Activated CD8-positive, alpha-beta memory T cell treated with anti-CD3 and anti-CD28 coated beads, Interleukin-2, amount 10 ng/mL, durations not matched to agents 7 days and 5 days (primary cell): ENCODE results near the gene KRAS. TPM values are rescaled to one million over a fixed set of nuclear protein-coding genes. Genes with fewer than 3 reads are reported as not detected.

ENCODE experiments used
- ATAC-seq: fragments of 150-1000 bp; cut with Tn5 transposase; one replicate; pipeline ENCODE4 v1.10.0; 2021; ENCODE audit warnings: moderate library complexity
- CTCF ChIA-PET: fragments of 350-600 bp; sonication (Branson Sonifier 250); formaldehyde crosslinking; loops from one replicate; lab custom pipeline; 2021; ENCODE audit warnings: antibody characterized with exemption; lab: Charles Lee
- DNase-seq: peaks from one replicate; pipeline ENCODE4 v3.0.0-alpha.2; 2020
- H3K27ac Mint-ChIP-seq: one replicate; pipeline ENCODE4 v1.8.0; 2021; ENCODE audit warnings: mild to moderate bottlenecking, mixed read lengths
- H3K27me3 Mint-ChIP-seq: one replicate; pipeline ENCODE4 v1.8.0; 2021; ENCODE audit warnings: mixed read lengths
- H3K36me3 Mint-ChIP-seq: one replicate; pipeline ENCODE4 v1.8.0; 2021; ENCODE audit warnings: mild to moderate bottlenecking, mixed read lengths
- H3K4me1 Mint-ChIP-seq: one replicate; pipeline ENCODE4 v1.8.0; 2021; ENCODE audit warnings: mixed read lengths
- H3K4me3 Mint-ChIP-seq: one replicate; pipeline ENCODE4 v1.8.0; 2021; ENCODE audit warnings: mild to moderate bottlenecking, moderate library complexity, mixed read lengths
- H3K9me3 Mint-ChIP-seq: one replicate; pipeline ENCODE4 v1.8.0; 2022; ENCODE audit warnings: low read depth, mixed read lengths
- total RNA-seq, 2 experiments: library from RNA; stranded (reverse); gene quantifications; one replicate each; pipeline ENCODE4 v1.2.3, GENCODE V29; 2021

KRAS gene
- total RNA-seq, 2 experiments from 2014 or later: 33.7 to 41.6 TPM

GRCh38 chr12:25249931-25250738, 594 bp downstream of the KRAS start:
- H3K27me3 Mint-ChIP-seq: peaks cover 6% of the 10 kb centered on the region
- H3K36me3 Mint-ChIP-seq: peaks cover 23% of the 10 kb centered on the region
- peak; percentile 57 for ATAC-seq
- H3K4me3 Mint-ChIP-seq: peak overlapping the region; percentile 85
- peak overlapping the region; percentile 89 for H3K27ac Mint-ChIP-seq
- CTCF ChIA-PET: interaction anchor here (1.0 to 2.3 kb wide), 6 partner anchors 8 to 137 kb away, joined by 3 to 25 read pairs (median 4); no protein-coding TSS in a partner anchor
- peak; percentile 69 for DNase-seq
- H3K9me3 Mint-ChIP-seq: no peaks in the 10 kb centered on the region
- H3K4me1 Mint-ChIP-seq: peaks cover 36% of the 10 kb centered on the region

GRCh38 chr12:25248732-25249131, 2.0 kb downstream of the KRAS start:
- Mint-ChIP-seq H3K9me3 (no peaks in the 10 kb centered on the region), H3K4me3 (peak overlapping the region; percentile 85), H3K36me3 (peaks cover 32% of the 10 kb centered on the region), H3K27ac (no peak overlapping the region), H3K4me1 (peaks cover 36% of the 10 kb centered on the region), H3K27me3 (peaks cover 6% of the 10 kb centered on the region)
- DNase-seq (no peak), ATAC-seq (no peak)
- CTCF ChIA-PET: interaction anchor here (1.5 kb wide), 1 partner anchor 139 kb away, joined by 9 read pairs; no protein-coding TSS in a partner anchor

- Mint-ChIP-seq H3K27ac (no peak overlapping the region), H3K9me3 (no peaks in the 10 kb centered on the region), H3K4me1 (peaks cover 34% of the 10 kb centered on the region), H3K4me3 (no peak overlapping the region), H3K27me3 (peaks cover 6% of the 10 kb centered on the region), H3K36me3 (peaks cover 33% of the 10 kb centered on the region)
- ATAC-seq: no peak
- no peak for DNase-seq
- CTCF ChIA-PET: no interaction called here
Measured at GRCh38 chr12:25248137-25248536, 2.6 kb downstream of the KRAS start.

- H3K36me3 Mint-ChIP-seq: peaks cover 41% of the 10 kb centered on the region
- no peaks in the 10 kb centered on the region for H3K27me3 Mint-ChIP-seq
- no peak for DNase-seq
- H3K4me3 Mint-ChIP-seq: no peak overlapping the region
- ATAC-seq: no peak
- H3K27ac Mint-ChIP-seq: no peak overlapping the region
- peaks cover 42% of the 10 kb centered on the region for H3K4me1 Mint-ChIP-seq
- CTCF ChIA-PET: interaction anchor here (1.3 kb wide), 1 partner anchor 142 kb away, joined by 5 read pairs; no protein-coding TSS in a partner anchor
- no peaks in the 10 kb centered on the region for H3K9me3 Mint-ChIP-seq
Measured at GRCh38 chr12:25245491-25245890, 5.2 kb downstream of the KRAS start.

- H3K9me3 Mint-ChIP-seq: no peaks in the 10 kb centered on the region
- H3K36me3 Mint-ChIP-seq: peaks cover 47% of the 10 kb centered on the region
- H3K27ac Mint-ChIP-seq: no peak overlapping the region
- no peaks in the 10 kb centered on the region for H3K27me3 Mint-ChIP-seq
- DNase-seq (no peak), ATAC-seq (no peak)
- CTCF ChIA-PET: no interaction called here
- no peak overlapping the region for H3K4me3 Mint-ChIP-seq
- peaks cover 36% of the 10 kb centered on the region for H3K4me1 Mint-ChIP-seq
Measured at GRCh38 chr12:25243680-25243990, 7.1 kb downstream of the KRAS start.

GRCh38 chr12:25242981-25243679, 7.6 kb downstream of the KRAS start:
- Mint-ChIP-seq H3K4me3 (no peak overlapping the region), H3K4me1 (peaks cover 32% of the 10 kb centered on the region), H3K27ac (no peak overlapping the region), H3K9me3 (no peaks in the 10 kb centered on the region), H3K36me3 (peaks cover 43% of the 10 kb centered on the region), H3K27me3 (no peaks in the 10 kb centered on the region)
- DNase-seq (no peak), ATAC-seq (no peak)
- CTCF ChIA-PET: interaction anchor here (2.8 kb wide), 1 partner anchor 8 kb away, joined by 25 read pairs; the partner anchor contains the start of gene KRAS

GRCh38 chr12:25241167-25242020, 9.3 kb downstream of the KRAS start:
- no peaks in the 10 kb centered on the region for H3K9me3 Mint-ChIP-seq
- peaks cover 32% of the 10 kb centered on the region for H3K4me1 Mint-ChIP-seq
- ATAC-seq (peak; percentile 88), DNase-seq (peak; percentile 72)
- H3K4me3 Mint-ChIP-seq: no peak overlapping the region
- CTCF ChIA-PET: interaction anchor here (0.6 to 2.8 kb wide), 20 partner anchors 8 to 190 kb away, joined by 3 to 25 read pairs (median 4); partner anchors contain the start of genes DNAI7, ETFRF1 and KRAS
- H3K27me3 Mint-ChIP-seq: no peaks in the 10 kb centered on the region
- peak overlapping the region; percentile 40 for H3K27ac Mint-ChIP-seq
- H3K36me3 Mint-ChIP-seq: peaks cover 46% of the 10 kb centered on the region

- DNase-seq (no peak), ATAC-seq (no peak)
- Mint-ChIP-seq H3K27me3 (no peaks in the 10 kb centered on the region), H3K4me3 (no peak overlapping the region), H3K36me3 (peaks cover 28% of the 10 kb centered on the region), H3K4me1 (peaks cover 15% of the 10 kb centered on the region), H3K9me3 (no peaks in the 10 kb centered on the region), H3K27ac (no peak overlapping the region)
- CTCF ChIA-PET: interaction anchor here (0.8 kb wide), 1 partner anchor 25 kb away, joined by 3 read pairs; no protein-coding TSS in a partner anchor
Measured at GRCh38 chr12:25236626-25237025, 14.1 kb downstream of the KRAS start.

- Mint-ChIP-seq H3K9me3 (no peaks in the 10 kb centered on the region), H3K4me1 (peaks cover 11% of the 10 kb centered on the region), H3K27ac (no peak overlapping the region), H3K27me3 (no peaks in the 10 kb centered on the region), H3K4me3 (no peak overlapping the region), H3K36me3 (peaks cover 28% of the 10 kb centered on the region)
- CTCF ChIA-PET: interaction anchor here (0.8 kb wide), 1 partner anchor 25 kb away, joined by 3 read pairs; no protein-coding TSS in a partner anchor
- no peak for ATAC-seq
- DNase-seq: no peak
Measured at GRCh38 chr12:25236190-25236589, 14.5 kb downstream of the KRAS start.

GRCh38 chr12:25213338-25213737, 37.4 kb downstream of the KRAS start:
- H3K9me3 Mint-ChIP-seq: no peaks in the 10 kb centered on the region
- H3K4me1 Mint-ChIP-seq: peaks cover 1% of the 10 kb centered on the region
- H3K27ac Mint-ChIP-seq: no peak overlapping the region
- ATAC-seq (no peak), DNase-seq (no peak)
- no peak overlapping the region for H3K4me3 Mint-ChIP-seq
- H3K27me3 Mint-ChIP-seq: no peaks in the 10 kb centered on the region
- CTCF ChIA-PET: interaction anchor here (0.7 to 1.3 kb wide), 3 partner anchors 19 to 223 kb away, joined by 3 to 4 read pairs (median 3); partner anchors contain the start of genes DNAI7 and ETFRF1
- H3K36me3 Mint-ChIP-seq: peaks cover 24% of the 10 kb centered on the region

- DNase-seq (no peak), ATAC-seq (no peak)
- Mint-ChIP-seq H3K4me1 (peaks cover 3% of the 10 kb centered on the region), H3K27me3 (no peaks in the 10 kb centered on the region), H3K4me3 (no peak overlapping the region), H3K9me3 (no peaks in the 10 kb centered on the region), H3K36me3 (peaks cover 26% of the 10 kb centered on the region), H3K27ac (peak overlapping the region; percentile 41)
- CTCF ChIA-PET: interaction anchor here (0.7 kb wide), 1 partner anchor 179 kb away, joined by 3 read pairs; no protein-coding TSS in a partner anchor
Measured at GRCh38 chr12:25208554-25208953, 42.2 kb downstream of the KRAS start.

GRCh38 chr12:25207846-25208245, 42.9 kb downstream of the KRAS start:
- no peak overlapping the region for H3K27ac Mint-ChIP-seq
- no peaks in the 10 kb centered on the region for H3K27me3 Mint-ChIP-seq
- H3K36me3 Mint-ChIP-seq: peaks cover 27% of the 10 kb centered on the region
- H3K9me3 Mint-ChIP-seq: no peaks in the 10 kb centered on the region
- ATAC-seq: no peak
- no peak overlapping the region for H3K4me3 Mint-ChIP-seq
- CTCF ChIA-PET: no interaction called here
- DNase-seq: no peak
- H3K4me1 Mint-ChIP-seq: peaks cover 3% of the 10 kb centered on the region

GRCh38 chr12:25207411-25207810, 43.3 kb downstream of the KRAS start:
- CTCF ChIA-PET: no interaction called here
- Mint-ChIP-seq H3K9me3 (no peaks in the 10 kb centered on the region), H3K36me3 (peaks cover 30% of the 10 kb centered on the region), H3K4me1 (peaks cover 3% of the 10 kb centered on the region), H3K27me3 (no peaks in the 10 kb centered on the region), H3K4me3 (no peak overlapping the region), H3K27ac (no peak overlapping the region)
- DNase-seq: no peak
- ATAC-seq: no peak
